K562 (cell line): ENCODE measurements around the gene TIMP3. TPM values are rescaled to one million over a fixed set of nuclear protein-coding genes. Genes with fewer than 3 reads are reported as not detected.

ENCODE experiments used
- CCNT2 ChIP-seq: IDR thresholded peaks from 2 replicates; pipeline ENCODE4 v1.6.1; 2011; ENCODE audit warnings: borderline replicate concordance, low read depth, mild to moderate bottlenecking, moderate library complexity, mixed read lengths, low read length; ENCODE audit not compliant: insufficient read length; ENCODE audit errors: extremely low read depth
- KAT8 ChIP-seq: fragments of 450-650 bp; IDR thresholded peaks from 2 replicates; pipeline ENCODE4 v1.6.1; 2016; ENCODE audit warnings: low read depth, mild to moderate bottlenecking
- MEF2D ChIP-seq: conservative IDR thresholded peaks from 2 replicates; pipeline ENCODE4 v1.6.1; 2016; ENCODE audit warnings: low read depth, missing genetic modification characterization, missing compliant biosample characterization
- NRF1 ChIP-seq, 2 experiments: fragments of 450-650 bp; IDR thresholded peaks in 1 of 2; conservative IDR thresholded peaks in 1 of 2; 2 replicates each; pipeline ENCODE4 v1.6.1; 2014; ENCODE audit warnings: mild to moderate bottlenecking in 2 of 2
- TFAM ChIP-seq: fragments of 250-450 bp; sonication (Bioruptor Pico); conservative IDR thresholded peaks from 2 replicates; pipeline ENCODE4 v1.5.0; 2021; ENCODE audit warnings: mild to moderate bottlenecking, moderate library complexity
- TGIF2 ChIP-seq: sonication (generic); formaldehyde crosslinking; IDR thresholded peaks from 2 replicates; pipeline ENCODE4 v1.8.1; 2022; ENCODE audit warnings: mild to moderate bottlenecking, missing genetic modification reagents, moderate library complexity
- UBTF ChIP-seq, 2 experiments: IDR thresholded peaks; 2 replicates each; pipeline ENCODE4 v1.6.1; 2012; ENCODE audit warnings: improper control_type of control experiment in 2 of 2, low read depth in 2 of 2, low read length in 2 of 2, borderline replicate concordance in 1 of 2
- XRCC5 ChIP-seq: fragments of 200-400 bp; formaldehyde crosslinking; IDR thresholded peaks from 2 replicates; pipeline ENCODE4 v1.6.1; 2017; ENCODE audit warnings: low read depth, mild to moderate bottlenecking, low read length
- ZHX1 ChIP-seq: fragments of 150-350 bp; conservative IDR thresholded peaks from 2 replicates; pipeline ENCODE4 v1.6.1; 2014; ENCODE audit warnings: low read length
- ZNF592 ChIP-seq: fragments of 450-650 bp; IDR thresholded peaks from 2 replicates; pipeline ENCODE4 v1.6.1; 2017; ENCODE audit warnings: antibody characterized with exemption, mild to moderate bottlenecking
- polyA plus RNA-seq, 8 experiments: library from polyadenylated mRNA; depleted of rRNA in 4 of 8; stranded (reverse) in 5 of 8; unstranded in 3 of 8; fragments of >200 nt; fragmentation: Nextera tagmentation in 2 of 8; fragmentation: Illumina TruSeq in 1 of 8; extraction: Ambion mirVana in 2 of 8; extraction: Trizol in 1 of 8; gene quantifications; 2 replicates each; pipeline versions ENCODE4 v1.2.1 to v1.2.3, GENCODE V29; 2011 to 2014; ENCODE audit warnings: inconsistent platforms in 1 of 8, missing spikeins in 1 of 8
- total RNA-seq, 7 experiments: library from RNA; depleted of rRNA in 6 of 7; stranded (reverse); fragments of >200 nt in 6 of 7; fragmentation: Illumina TruSeq in 2 of 7; extraction: Trizol in 2 of 7; gene quantifications; 2 replicates each; pipeline versions ENCODE4 v1.2.1 to v1.2.3, GENCODE V29; 2011 to 2021; ENCODE audit warnings: low replicate concordance in 1 of 7
- TF ChIP-seq, protein P1 (sequence below): fragments of 250-450 bp; sonication (Bioruptor Pico); IDR thresholded peaks from 2 replicates; pipeline ENCODE4 v1.8.0; 2021; ENCODE audit warnings: mild to moderate bottlenecking, moderate library complexity
- TF ChIP-seq, protein P2 (sequence below): fragments of 450-650 bp; conservative IDR thresholded peaks from 2 replicates; pipeline ENCODE4 v1.6.1; 2016; ENCODE audit warnings: missing genetic modification characterization, low read depth, mild to moderate bottlenecking, control low read depth, missing compliant biosample characterization

TIMP3 gene
- total and polyA plus RNA-seq, 9 of the 15 experiments (the other 6 are each of a cell fraction or from before 2014, with no cell fraction given) = 0.07 to 0.73 (median 0.18) TPM

DNA sequence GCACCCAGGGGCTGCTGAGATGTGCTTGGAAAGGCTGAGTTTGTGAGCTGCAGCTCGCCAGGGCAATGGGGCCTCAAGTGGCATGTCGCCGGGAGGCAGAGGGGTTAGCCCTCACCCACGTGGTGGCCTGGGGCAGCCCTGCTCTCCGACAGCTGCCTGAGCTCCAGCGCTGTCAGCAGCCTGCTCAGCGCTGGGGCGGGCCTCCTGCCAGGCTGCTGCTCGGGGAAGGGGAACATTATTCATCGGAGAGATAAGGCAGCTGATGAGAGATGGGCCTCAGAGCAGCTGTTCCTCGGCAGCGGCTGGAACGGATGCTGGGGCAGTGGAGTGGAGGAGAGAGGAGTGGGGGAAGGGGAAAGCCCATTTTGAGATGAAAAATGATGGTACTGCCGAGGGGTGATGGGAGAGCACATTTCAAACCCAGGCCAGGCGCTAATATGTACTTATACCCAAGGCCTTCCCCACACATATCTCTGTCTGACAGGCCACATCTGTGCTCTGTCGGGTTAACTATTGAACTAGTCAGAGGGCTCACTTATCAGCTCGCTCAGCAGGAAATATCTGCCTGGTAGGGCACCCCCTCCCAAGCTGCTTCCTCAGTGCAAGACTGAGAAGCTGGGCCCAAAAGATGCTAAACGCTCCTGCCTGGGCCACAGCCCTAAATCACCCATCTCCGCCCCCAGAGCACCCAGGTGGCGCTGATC lies 79.5 kb downstream of the TIMP3 start (continued):
- TF ChIP-seq UBTF (IDR thresholded peaks at IDR 0.05; ENCODE audit: borderline replicate concordance in 1 of 2, low read depth in 2 of 2, low read length in 2 of 2) (0 out of 4 replicates have a peak, but pooled peaks of 1 of the 2 experiments have one; percentile 39), ZNF592 (peak; percentile 70), ZHX1 (no peak), KAT8 (no peak), XRCC5 (no peak), TGIF2 (CRISPR knock-in tag) (no peak), MEF2D (tag) (peak; percentile 39; the same call in 1 of the 2 replicates), NRF1 (conservative IDR thresholded peaks at IDR 0.05 in 1 of 2, IDR thresholded peaks at IDR 0.05 in 1 of 2) (peak; percentile 42 to 55; a peak in 2 of 4 replicates), TFAM (CRISPR knock-in tag) (no peak), CCNT2 (peak; percentile 41)
- TF ChIP-seq, protein P1, sequence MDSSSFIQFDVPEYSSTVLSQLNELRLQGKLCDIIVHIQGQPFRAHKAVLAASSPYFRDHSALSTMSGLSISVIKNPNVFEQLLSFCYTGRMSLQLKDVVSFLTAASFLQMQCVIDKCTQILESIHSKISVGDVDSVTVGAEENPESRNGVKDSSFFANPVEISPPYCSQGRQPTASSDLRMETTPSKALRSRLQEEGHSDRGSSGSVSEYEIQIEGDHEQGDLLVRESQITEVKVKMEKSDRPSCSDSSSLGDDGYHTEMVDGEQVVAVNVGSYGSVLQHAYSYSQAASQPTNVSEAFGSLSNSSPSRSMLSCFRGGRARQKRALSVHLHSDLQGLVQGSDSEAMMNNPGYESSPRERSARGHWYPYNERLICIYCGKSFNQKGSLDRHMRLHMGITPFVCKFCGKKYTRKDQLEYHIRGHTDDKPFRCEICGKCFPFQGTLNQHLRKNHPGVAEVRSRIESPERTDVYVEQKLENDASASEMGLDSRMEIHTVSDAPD (CRISPR knock-in tag) = no peak
- TF ChIP-seq, protein P2, sequence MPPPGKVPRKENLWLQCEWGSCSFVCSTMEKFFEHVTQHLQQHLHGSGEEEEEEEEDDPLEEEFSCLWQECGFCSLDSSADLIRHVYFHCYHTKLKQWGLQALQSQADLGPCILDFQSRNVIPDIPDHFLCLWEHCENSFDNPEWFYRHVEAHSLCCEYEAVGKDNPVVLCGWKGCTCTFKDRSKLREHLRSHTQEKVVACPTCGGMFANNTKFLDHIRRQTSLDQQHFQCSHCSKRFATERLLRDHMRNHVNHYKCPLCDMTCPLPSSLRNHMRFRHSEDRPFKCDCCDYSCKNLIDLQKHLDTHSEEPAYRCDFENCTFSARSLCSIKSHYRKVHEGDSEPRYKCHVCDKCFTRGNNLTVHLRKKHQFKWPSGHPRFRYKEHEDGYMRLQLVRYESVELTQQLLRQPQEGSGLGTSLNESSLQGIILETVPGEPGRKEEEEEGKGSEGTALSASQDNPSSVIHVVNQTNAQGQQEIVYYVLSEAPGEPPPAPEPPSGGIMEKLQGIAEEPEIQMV (tag) = no peak
